ENCODE measurements around the gene EFHD2.
"Not testable (repeated sequence)": the region's sequence is repeated elsewhere in the genome, so short reads cannot be mapped to it uniquely, and the experiment has no call there.

The EFHD2 gene

GRCh38 chr1:15409388-15410222 is at the start of gene EFHD2:
Gene EFHD2, plus strand, starts transcription at chr1:15409888. Its CDS starts 84 bp downstream, at chr1:15409972.
- FAIRE-seq = no peak

DNA sequence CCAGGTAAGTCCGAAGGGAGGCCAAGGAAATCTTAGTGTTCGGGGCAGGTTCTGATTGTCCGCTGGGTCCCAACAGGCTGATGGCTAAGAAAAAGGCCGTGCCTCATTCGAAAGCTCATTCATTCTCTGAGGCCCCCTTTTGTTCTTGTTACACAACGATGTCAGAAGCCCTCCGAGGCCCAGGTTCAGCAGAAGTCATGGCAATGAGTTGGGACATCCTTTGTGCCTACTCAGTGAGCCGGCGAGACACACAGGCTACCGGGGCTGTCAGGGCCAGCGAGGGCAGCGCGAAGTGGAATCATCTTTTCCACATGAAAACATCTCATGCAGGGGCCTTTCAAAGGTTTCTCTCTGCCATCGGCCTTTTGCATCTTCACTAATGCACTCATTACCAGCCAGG is 49.0 kb upstream of the EFHD2 start:
- no peak for FAIRE-seq

GRCh38 chr1:15362096-15362736 is 47.5 kb upstream of the EFHD2 start:
- no peak for FAIRE-seq

DNA sequence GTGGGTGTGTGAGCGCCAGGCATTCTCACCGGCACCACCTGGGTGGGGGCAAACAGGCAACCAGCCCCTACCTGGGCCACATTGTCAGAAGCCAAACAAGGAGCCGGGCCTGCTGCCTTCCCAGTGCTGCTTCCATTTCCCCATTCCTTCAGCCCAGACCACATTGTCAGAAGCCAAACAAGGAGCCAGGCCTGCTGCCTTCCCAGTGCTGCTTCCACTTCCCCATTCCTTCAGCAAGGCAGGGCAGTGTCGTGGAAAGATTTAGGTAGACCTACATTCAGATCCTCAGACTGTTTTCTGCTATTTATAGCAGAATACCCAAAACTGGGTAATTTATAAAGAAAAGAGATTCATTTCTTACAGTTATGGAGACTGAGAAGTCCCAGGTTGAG is 47.0 kb upstream of the EFHD2 start:
- no peak for FAIRE-seq

GRCh38 chr1:15364740-15365139 is 44.9 kb upstream of the EFHD2 start:
- FAIRE-seq = no peak

DNA sequence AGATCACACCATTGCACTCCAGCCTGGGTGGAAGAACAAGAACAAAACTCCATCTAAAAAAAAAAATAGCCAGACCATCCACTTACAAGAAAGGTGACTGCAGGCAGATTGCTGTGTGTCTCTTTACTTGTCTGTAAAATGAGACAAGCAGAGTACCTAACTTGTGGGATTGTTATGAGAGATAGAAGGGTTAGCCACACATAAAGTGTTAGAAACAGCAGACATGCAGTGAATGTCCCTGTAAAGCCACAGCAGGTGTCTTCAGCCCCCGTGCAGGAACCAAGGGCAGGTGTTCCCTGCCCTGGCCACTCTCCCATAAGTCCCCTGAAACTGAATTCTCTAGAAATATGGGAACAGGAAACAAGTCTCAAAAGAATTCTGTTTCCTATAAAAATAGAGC is 40.8 kb upstream of the EFHD2 start:
- no peak for FAIRE-seq

- FAIRE-seq = no peak
These were observed 39.4 kb upstream of the EFHD2 start for GRCh38 chr1:15370268-15370667.

- no peak for FAIRE-seq
These were observed 38.7 kb upstream of the EFHD2 start for GRCh38 chr1:15370781-15371520.

DNA sequence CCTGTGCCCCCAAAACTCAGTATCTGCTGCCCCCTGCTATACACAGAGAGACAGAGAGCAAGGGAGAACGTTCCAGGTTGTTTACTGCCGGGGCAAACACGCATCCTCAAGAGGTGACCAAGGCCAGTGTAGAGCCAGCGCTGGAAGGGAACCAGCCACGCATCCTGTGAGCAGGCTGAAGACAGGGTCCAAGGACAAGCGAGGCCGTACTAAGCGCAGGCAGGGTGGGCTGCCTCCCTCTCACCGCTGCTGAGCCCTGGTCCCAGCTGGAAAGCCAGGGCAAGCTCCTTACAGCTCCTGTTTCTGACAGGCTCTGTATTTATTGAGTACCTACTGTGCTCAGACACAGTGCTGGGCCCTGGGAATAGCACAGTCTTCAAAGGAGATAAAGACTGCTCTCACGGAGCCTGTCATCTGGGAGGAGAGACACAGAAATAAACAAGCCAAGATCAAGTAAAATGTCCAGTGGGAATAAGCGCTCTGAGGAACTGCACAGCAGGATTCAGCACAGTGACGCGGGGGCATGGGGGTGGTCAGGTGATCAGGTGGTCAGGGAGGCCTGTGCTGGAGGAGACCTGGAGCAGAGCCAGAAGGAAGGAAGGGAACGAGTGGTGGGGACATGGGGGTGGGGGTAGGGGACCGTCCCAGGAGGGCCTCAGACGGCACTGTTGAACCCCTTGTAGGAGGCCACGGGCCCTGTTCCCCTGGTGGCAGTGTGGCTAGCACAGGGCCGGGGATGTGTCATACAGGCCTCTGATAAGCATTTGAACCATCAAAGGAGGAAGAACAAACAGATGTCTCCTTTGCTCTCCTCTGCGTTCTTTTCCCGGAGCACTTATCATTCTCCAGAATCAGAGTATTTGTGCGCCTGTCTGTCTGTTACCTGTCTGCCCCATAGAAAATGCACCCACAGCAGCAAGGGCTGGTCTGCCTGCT is 37.8 kb upstream of the EFHD2 start:
- FAIRE-seq = no peak

GRCh38 chr1:15378729-15379128 is 31.0 kb upstream of the EFHD2 start:
- FAIRE-seq = no peak

DNA sequence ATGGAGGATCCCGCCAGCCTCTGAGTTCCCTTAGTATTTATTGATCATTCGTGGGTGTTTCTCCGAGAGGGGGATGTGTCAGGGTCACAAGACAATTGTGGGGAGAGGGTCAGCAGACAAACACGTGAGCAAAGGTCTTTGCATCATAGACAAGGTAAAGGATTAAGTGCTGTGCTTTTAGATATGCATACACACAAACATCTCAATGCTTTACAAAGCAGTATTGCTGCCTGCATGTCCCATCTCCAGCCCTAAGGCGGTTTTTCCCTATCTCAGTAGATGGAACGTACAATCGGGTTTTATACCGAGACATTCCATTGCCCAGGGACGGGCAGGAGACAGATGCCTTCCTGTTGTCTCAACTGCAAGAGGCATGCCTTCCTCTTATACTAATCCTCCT is 30.5 kb upstream of the EFHD2 start:
- FAIRE-seq = not testable (repeated sequence)

DNA sequence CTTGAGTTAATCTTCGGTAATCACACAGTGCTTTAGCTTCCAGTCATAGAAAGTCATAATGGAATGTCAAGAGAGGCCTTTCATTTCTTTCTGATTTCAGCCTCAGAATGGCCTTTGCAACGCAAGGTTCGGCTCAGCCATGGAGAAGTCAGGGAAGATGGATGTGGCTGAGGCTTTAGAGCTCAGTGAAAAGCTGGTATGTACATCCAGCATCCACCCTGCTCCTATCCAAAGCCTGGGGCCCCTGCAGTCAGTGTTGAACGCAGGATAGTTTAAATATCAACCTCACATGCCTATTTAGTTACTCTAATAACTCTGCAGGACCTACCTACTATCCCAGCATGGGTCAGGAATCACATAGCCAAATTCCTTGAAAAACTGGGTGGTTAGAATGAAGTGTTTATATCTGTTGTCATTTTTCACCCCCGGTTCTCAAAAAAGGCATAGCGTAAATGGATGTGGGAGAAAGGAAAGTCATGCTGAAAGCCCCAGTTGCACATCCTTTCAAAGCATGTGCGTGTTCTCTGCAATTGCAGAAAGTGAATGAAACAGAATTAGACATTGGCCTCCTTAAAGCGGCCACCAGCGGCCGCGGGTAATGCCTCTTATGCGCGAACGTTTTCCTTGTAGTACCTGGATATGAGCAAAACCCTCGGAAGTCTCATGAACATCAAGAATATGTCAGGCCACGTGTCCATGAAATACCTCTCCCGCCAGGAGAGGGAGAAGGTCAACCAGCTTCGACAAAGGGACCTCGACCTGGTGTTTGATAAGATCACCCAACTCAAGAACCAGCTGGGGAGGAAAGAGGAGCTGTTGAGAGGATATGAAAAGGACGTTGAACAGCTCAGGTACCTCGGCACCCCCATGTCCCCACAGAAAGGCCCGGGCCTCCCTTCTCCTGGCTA is 28.8 kb upstream of the EFHD2 start:
- FAIRE-seq = no peak

- FAIRE-seq = no peak
These were observed 27.9 kb upstream of the EFHD2 start for GRCh38 chr1:15381805-15382204.

DNA sequence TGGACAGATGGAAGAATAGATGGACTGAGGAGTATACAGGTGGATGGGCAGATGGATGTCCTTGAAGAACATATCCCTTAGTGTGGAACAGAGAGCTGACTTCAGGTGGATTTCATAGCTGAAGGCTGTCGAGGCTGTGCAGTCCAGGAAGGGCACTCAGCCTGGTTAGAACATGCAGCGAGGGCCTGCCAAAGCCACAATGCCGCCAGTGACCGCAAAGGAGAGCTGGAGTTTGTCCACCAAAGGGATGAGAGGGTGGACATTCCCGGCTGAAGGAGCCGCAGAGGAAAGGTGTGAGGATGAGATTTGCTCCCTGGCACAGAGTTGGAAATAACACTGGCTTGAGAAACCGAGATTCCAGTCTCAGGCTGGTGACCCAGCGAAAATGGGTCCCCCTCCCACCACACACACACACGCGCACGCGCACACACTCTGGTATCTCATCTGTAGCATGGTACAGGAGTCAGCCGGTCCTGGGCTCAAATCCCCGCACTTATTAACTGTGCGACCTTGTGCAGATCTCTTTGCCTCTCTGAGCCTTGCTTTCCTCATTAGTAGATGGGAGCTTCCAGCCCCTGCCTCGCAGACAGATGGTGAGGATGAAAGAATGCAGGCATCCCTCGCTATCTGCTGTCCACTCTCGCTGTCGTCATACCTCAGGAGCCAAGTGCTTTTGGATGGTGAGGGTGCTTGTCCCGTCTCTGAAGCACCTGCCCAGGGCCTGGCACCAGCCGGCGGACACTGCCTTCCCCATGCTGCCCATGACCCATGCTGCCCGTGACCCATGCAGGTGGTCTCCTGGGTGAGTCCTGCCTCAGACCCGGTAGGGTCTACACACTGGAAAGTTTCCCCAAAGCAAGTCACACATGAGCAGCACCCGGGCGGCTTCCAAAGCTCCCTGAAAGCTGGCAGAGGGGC is 26.8 kb upstream of the EFHD2 start:
- no peak for FAIRE-seq

GRCh38 chr1:15383810-15384209 is 25.9 kb upstream of the EFHD2 start:
- no peak for FAIRE-seq

DNA sequence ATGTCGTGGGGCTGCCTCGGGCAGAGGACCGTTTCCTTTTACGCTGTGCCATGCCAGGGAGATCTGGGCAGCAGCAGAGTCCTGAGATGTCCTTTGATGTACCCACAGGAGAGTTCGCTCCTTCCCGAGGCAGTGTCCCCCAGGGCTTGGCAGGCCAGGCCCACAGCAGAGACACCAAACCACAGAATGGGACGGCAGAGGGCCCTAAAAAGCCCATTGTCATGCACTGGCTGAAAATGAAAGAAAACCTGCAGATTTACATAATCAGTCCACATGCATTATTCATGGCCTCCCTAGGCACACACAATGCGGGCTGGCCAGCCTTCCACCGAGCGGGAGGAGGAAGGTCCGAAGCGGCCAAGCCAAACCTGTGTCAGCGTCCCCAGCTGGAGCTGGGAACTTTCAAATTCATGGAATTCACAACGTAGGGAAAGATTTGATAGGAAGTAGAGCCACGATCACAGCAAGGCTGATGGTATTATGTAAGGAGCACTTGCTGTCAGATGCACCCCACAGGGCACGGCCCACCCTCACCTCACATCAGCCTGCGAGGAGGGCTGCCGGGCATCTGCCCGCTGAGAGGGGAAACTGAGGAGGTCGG is 25.3 kb upstream of the EFHD2 start:
- no peak for FAIRE-seq

DNA sequence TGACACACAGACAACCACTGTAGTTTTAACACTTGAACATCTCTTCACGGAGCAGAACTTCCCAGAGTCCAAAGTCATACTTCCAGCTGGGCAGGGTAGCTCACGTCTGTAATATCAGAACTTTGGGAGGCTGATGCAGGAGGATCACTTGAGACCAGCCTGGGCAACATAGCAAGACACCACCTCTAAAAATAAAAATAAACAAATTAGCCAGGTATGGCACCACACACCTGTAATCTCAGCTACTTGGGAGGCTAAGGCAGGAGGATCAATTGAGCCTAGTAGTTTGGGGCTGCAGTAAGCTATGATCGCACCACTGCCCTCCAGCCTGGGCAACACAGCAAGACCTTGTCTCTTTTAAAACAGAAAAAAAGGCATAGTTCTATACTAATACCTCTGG is 24.3 kb upstream of the EFHD2 start:
- FAIRE-seq = no peak

DNA sequence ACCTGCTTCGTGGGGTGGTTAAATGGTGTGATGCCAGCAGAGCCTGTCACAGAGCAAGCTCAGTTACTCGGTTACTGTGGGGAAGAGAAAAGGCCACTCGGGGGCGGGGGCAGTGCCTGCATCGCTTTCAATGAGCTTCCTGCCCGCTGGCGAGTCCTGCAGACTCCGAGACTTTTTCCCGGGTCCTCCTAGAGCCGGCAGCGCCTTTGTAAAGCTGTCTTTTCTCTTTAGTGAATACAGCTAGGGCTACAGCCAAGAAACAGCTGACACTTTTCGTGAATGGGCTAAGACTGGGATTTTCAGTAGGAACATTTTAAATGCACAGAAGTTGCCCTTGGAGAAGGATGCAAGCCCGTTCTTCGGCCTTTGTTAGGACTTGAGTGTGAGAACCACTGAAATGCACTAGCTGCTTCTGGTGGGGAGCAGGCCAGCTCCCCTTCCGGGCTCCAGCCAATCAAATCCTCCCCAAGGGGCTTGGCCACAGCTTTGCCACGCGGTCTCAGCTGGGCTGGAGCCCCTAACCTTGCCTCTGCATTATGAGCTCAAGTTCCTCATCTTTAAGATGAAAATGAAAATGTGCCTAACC is 23.4 kb upstream of the EFHD2 start:
- no peak for FAIRE-seq

DNA sequence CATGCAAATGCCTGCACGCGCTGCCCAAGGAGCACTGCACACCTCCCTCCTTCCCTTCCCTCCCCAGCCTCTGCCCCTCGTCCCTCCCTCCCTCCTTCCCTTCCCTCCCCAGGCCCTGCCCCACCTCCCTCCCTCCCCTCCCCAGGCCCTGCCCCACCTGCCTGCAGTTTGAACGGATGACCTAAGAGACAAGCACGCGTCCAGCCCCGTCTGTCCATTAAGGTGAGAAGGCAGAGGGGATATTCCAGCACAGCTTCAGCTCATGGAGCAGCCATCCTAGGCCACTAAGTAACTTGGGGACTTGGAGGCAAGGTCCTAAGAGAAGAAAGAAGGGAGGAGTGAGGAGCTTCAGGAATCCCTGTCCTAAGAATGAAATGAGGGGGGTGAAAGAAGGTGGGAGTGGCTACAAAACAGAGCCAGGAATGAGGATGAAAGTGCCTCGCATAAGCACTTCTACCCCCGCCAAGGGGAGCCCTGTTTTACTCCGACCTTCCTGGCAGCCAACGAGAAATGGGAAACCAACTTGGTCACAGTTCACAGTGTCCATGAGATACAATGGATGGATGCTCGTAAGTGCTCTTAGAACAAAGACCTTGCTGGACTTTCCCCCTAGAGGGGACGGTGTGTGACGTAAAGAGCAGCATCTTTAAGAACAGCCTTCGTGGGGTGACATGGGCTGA is 21.3 kb upstream of the EFHD2 start:
- FAIRE-seq = no peak
